BLaER1 (cell line): ENCODE results near the gene OPCML.
"Not testable (repeated sequence)": the region's sequence is repeated elsewhere in the genome, so short reads cannot be mapped to it uniquely, and the experiment has no call there.

ENCODE experiments used
- H3K27ac ChIP-seq: shearing (Covaris generic); formaldehyde crosslinking; 2 replicates; pipeline ENCODE4 v1.8.1; 2022
- H3K27me3 ChIP-seq: shearing (Covaris generic); formaldehyde crosslinking; 2 replicates; pipeline ENCODE4 v1.8.1; 2022
- H3K36me3 ChIP-seq: shearing (Covaris generic); formaldehyde crosslinking; 2 replicates; pipeline ENCODE4 v1.8.1; 2022
- H3K4me1 ChIP-seq: shearing (Covaris generic); formaldehyde crosslinking; 2 replicates; pipeline ENCODE4 v1.8.1; 2022
- H3K4me2 ChIP-seq: shearing (Covaris generic); formaldehyde crosslinking; 2 replicates; pipeline ENCODE4 v1.8.1; 2022
- H3K4me3 ChIP-seq: shearing (Covaris generic); formaldehyde crosslinking; 2 replicates; pipeline ENCODE4 v1.8.1; 2022
- H3K9ac ChIP-seq: shearing (Covaris generic); formaldehyde crosslinking; 2 replicates; pipeline ENCODE4 v1.8.1; 2022
- H3K9me3 ChIP-seq: shearing (Covaris generic); formaldehyde crosslinking; 2 replicates; pipeline ENCODE4 v1.8.1; 2022
- H4K20me1 ChIP-seq: shearing (Covaris generic); formaldehyde crosslinking; 2 replicates; pipeline ENCODE4 v1.8.1; 2022
- Cebpa-rat ChIP-seq: shearing (Covaris generic); IDR thresholded peaks from 2 replicates; pipeline ENCODE4 v1.8.1; 2022

The OPCML gene

DNA sequence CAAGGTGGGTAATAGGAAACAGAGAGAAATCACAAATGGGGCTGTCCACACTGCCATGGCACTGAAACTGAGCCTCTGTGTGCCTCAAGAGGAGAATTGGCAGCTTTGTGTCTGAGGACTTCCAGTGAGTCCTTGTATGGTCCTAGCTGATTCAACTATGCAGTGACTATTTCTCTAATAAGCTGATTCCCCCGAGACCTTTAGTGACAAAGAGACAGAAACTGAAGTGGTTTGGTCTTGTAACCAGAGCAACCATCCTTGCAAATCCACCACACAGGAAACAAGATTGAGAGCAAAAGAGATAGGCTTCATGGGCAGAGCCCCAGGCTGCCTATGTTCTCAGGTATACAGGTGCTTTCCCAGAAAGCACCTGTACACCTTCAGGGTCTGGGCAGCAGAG is 1123.4 kb downstream of the OPCML start:
- no peaks in the 10 kb centered on the region for H3K36me3 ChIP-seq
- no peak for TF ChIP-seq Cebpa-rat
- no peak overlapping the region for H3K4me3 ChIP-seq
- H3K4me2 ChIP-seq: peak overlapping the region; percentile 58
- no peak overlapping the region for H3K9ac ChIP-seq
- H3K27me3 ChIP-seq: no peaks in the 10 kb centered on the region
- H3K4me1 ChIP-seq: peaks cover 14% of the 10 kb centered on the region
- H4K20me1 ChIP-seq: no peaks in the 10 kb centered on the region
- H3K27ac ChIP-seq: no peak overlapping the region
- no peaks in the 10 kb centered on the region for H3K9me3 ChIP-seq

DNA sequence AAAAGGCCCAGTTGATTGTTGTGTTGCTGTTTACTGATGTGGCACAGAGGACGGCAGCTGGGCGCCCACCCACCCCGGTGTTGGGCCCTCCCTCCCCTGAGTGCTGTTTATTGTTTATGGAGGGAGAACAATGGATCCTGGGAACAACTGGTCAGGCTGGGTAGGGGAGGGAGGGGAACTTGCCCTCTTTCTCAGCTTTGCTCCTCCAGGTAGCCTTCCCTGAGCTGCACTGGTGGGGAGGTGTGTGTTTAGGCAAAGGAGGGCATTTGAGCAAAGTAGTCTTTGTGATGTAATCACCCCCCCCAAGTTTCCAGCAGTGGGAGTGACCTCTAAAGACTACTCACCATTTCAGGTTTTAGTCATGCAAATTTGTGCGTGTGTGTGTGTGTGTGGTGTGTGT is 1126.6 kb downstream of the OPCML start:
- Histone ChIP-seq H3K27ac (no peak overlapping the region), H3K4me1 (peaks cover 14% of the 10 kb centered on the region), H3K27me3 (no peaks in the 10 kb centered on the region), H3K9me3 (no peaks in the 10 kb centered on the region), H3K36me3 (no peaks in the 10 kb centered on the region), H3K4me2 (no peak overlapping the region), H4K20me1 (no peaks in the 10 kb centered on the region), H3K9ac (no peak overlapping the region), H3K4me3 (no peak overlapping the region)
- no peak for TF ChIP-seq Cebpa-rat

DNA sequence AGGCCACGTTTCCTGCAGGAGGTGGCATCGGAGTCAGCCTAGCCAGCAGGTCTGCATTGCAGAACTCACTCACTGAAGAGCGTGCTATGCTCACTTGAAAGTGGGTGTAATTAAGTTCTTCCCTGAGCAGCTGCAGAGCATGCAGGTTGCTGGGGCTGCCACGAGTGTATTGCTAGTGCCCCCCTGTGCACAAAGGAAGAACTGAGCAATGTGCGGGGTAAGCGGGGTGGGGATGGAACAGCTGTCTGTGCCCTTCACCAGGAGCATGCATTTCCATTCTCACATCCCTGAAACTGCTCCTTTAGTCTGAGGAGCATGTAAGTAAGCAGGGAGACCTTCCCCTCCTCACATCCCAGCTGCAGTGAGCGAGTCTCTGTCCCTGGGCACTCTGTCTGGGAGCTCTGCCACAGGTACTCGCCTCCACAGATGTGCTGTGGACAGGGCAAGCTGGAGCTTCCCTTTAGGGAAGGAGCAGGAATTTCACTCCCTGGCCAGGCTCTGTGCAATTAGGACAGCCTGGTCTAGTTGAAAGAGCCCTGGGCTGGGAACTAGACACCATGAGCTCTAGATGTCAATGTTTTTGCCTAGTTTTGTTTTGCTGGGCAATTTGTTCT is 1130.1 kb downstream of the OPCML start:
- no peaks in the 10 kb centered on the region for H3K4me1 ChIP-seq
- H4K20me1 ChIP-seq: no peaks in the 10 kb centered on the region
- H3K4me3 ChIP-seq: no peak overlapping the region
- no peak for TF ChIP-seq Cebpa-rat
- H3K36me3 ChIP-seq: no peaks in the 10 kb centered on the region
- H3K9me3 ChIP-seq: no peaks in the 10 kb centered on the region
- H3K27ac ChIP-seq: no peak overlapping the region
- H3K9ac ChIP-seq: no peak overlapping the region
- H3K4me2 ChIP-seq: no peak overlapping the region
- no peaks in the 10 kb centered on the region for H3K27me3 ChIP-seq

DNA sequence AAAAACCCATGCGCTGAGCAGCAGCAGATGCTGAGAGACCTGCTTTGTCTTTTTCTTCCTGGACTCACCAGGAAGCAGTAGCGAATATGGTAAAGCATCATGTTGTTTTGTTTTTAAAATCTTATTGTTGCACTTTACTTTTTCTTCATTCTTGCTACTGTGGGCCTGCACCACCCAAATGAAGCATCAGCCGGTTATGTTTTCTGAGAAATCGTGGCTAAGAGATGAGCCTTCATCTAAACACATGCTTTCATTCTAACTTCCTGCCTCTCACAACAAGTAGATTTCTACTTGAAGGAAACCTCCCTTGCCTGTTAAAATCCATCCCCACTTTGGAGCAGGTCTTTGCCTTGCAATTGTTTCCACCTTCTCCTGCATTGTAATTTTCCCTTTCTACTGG is 1136.0 kb downstream of the OPCML start:
- H3K4me1 ChIP-seq: no peaks in the 10 kb centered on the region
- H3K9me3 ChIP-seq: peaks cover under 1% of the 10 kb centered on the region; the same call in 1 of the 2 replicates
- H3K4me2 ChIP-seq: no peak overlapping the region
- TF ChIP-seq Cebpa-rat: no peak
- H3K9ac ChIP-seq: no peak overlapping the region
- no peak overlapping the region for H3K4me3 ChIP-seq
- no peak overlapping the region for H3K27ac ChIP-seq
- H4K20me1 ChIP-seq: no peaks in the 10 kb centered on the region
- no peaks in the 10 kb centered on the region for H3K27me3 ChIP-seq
- no peaks in the 10 kb centered on the region for H3K36me3 ChIP-seq

DNA sequence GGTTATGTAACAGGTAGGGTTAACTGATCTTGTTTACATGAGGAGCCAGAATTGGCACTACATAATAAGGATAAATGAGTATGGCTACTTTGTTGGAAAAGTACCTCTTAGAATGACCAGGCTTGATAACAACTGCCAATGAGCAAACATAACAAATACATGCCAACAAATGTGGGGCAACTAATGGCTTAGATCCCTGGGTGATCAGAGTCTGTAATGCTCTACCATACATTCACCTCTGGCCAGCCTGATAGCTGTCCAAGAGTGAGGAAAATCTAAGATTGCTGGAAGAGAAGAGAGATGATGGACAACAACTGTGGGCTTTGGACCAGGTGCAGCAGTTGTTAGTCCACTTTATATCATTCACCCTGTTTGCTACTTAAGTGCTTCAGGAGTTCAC is 1136.9 kb downstream of the OPCML start:
- no peaks in the 10 kb centered on the region for H3K27me3 ChIP-seq
- H3K36me3 ChIP-seq: no peaks in the 10 kb centered on the region
- no peak overlapping the region for H3K4me3 ChIP-seq
- H3K27ac ChIP-seq: no peak overlapping the region
- no peaks in the 10 kb centered on the region for H4K20me1 ChIP-seq
- H3K9me3 ChIP-seq: peaks cover 8% of the 10 kb centered on the region; the same call in 1 of the 2 replicates
- H3K9ac ChIP-seq: no peak overlapping the region
- TF ChIP-seq Cebpa-rat: no peak
- no peaks in the 10 kb centered on the region for H3K4me1 ChIP-seq
- no peak overlapping the region for H3K4me2 ChIP-seq

GRCh38 chr11:132379540-132379939 is 1152.8 kb downstream of the OPCML start:
- H3K27ac ChIP-seq: no peak overlapping the region
- H3K4me2 ChIP-seq: no peak overlapping the region
- peaks cover 14% of the 10 kb centered on the region; the same call in 1 of the 2 replicates for H3K9me3 ChIP-seq
- no peak overlapping the region for H3K4me3 ChIP-seq
- no peaks in the 10 kb centered on the region for H3K4me1 ChIP-seq
- H4K20me1 ChIP-seq: no peaks in the 10 kb centered on the region
- no peak overlapping the region for H3K9ac ChIP-seq
- TF ChIP-seq Cebpa-rat: no peak
- no peaks in the 10 kb centered on the region for H3K27me3 ChIP-seq
- H3K36me3 ChIP-seq: no peaks in the 10 kb centered on the region

DNA sequence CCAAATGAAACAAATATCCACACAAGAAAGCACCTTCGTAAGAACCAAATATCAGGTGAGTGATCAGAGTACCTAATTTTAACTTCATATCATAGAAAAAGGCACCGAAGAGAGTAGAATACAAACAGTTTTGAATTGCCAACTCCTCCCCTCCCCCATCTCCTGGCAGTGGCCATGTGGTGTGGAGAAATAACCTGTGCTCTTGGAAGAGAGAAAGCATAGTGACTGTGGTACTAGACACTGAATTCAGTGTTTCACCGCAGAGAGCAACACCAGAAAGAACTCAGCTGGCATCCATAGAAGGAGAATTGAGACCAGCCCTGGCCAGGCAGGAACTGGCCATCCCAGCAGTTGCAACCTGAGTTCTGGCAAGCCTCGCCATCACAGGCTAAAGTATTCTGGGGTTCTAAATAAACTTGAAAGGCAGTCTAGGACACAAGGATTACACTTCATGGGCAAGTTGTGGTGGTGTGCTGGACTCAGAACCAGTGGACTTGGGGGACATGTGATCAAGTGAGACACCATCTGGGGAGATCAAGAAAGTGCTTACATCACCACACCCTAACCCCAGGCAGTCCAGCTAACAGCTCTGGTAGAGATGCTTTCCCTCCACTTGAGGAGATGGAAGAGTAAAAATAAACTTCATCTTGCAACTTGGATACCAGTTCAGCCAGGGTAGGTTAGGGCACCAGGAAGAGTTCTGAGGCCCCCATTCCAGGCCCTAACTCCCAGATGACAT is 1158.7 kb downstream of the OPCML start:
- no peak for TF ChIP-seq Cebpa-rat
- H3K9me3 ChIP-seq: no peaks in the 10 kb centered on the region

GRCh38 chr11:132370114-132370513 is 1162.2 kb downstream of the OPCML start:
- not testable (repeated sequence) for H3K27me3 ChIP-seq, H3K4me2 ChIP-seq, H3K27ac ChIP-seq, H3K4me3 ChIP-seq, H3K9me3 ChIP-seq, H3K36me3 ChIP-seq, H4K20me1 ChIP-seq, H3K9ac ChIP-seq, H3K4me1 ChIP-seq

More for the DNA sequence above, 1158.7 kb downstream of the OPCML start:
- Histone ChIP-seq H4K20me1 (no peaks in the 10 kb centered on the region), H3K9ac (no peak overlapping the region), H3K27me3 (no peaks in the 10 kb centered on the region), H3K4me2 (no peak overlapping the region), H3K36me3 (no peaks in the 10 kb centered on the region), H3K27ac (no peak overlapping the region), H3K4me1 (no peaks in the 10 kb centered on the region), H3K4me3 (no peak overlapping the region)

DNA sequence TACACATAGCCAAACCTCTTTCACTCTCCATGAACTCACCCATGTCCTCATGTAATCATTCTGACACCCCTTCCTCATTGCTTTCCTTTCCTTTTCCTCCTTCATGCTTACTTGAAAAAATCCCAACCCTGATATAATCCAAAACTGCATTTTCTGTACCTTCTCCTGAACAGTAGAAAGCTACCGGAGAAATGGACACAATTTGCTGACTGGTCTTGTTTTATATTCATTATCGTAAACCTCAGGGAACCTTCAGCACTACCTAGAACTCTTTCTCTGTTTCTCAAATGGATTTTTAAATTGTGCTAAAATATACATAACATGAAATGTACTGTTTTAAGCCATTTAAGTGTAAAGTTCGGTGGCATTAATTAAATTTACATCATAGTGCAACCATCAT is 1165.0 kb downstream of the OPCML start:
- Histone ChIP-seq H3K27me3 (no peaks in the 10 kb centered on the region), H3K9ac (no peak overlapping the region), H3K36me3 (no peaks in the 10 kb centered on the region), H3K4me2 (no peak overlapping the region), H3K27ac (no peak overlapping the region), H3K4me1 (no peaks in the 10 kb centered on the region), H4K20me1 (no peaks in the 10 kb centered on the region), H3K4me3 (no peak overlapping the region), H3K9me3 (no peaks in the 10 kb centered on the region)
- TF ChIP-seq Cebpa-rat: no peak

- no peaks in the 10 kb centered on the region for H3K27me3 ChIP-seq
- H3K27ac ChIP-seq: no peak overlapping the region
- H3K36me3 ChIP-seq: no peaks in the 10 kb centered on the region
- H4K20me1 ChIP-seq: no peaks in the 10 kb centered on the region
- no peak overlapping the region for H3K4me3 ChIP-seq
- TF ChIP-seq Cebpa-rat: no peak
- no peak overlapping the region for H3K9ac ChIP-seq
- no peaks in the 10 kb centered on the region for H3K4me1 ChIP-seq
- no peaks in the 10 kb centered on the region for H3K9me3 ChIP-seq
- H3K4me2 ChIP-seq: no peak overlapping the region
These were observed 1166.7 kb downstream of the OPCML start for GRCh38 chr11:132365650-132366049.
